ENCODE data around the gene ZBTB5.
A peak's percentile ranks its signal among the peaks of the same experiment; 100 is the strongest.

Gene ZBTB5

GRCh38 chr9:37395229-37395628 lies 70.0 kb downstream of the ZBTB5 start:
- H3K27me3 ChIP-seq (ENCODE audit: insufficient read depth, low read length, poor library complexity, severe bottlenecking) = no peaks in the 10 kb centered on the region
- H3F3A ChIP-seq (ENCODE audit: low read depth) = no peaks in the 10 kb centered on the region
- H3K9me3 ChIP-seq (ENCODE audit: insufficient read depth, low read depth, low read length) = no peaks in the 10 kb centered on the region
- H2AFZ ChIP-seq (ENCODE audit: low read length) = no peak overlapping the region
- H3K79me2 ChIP-seq (ENCODE audit: insufficient read depth, low read length) = no peaks in the 10 kb centered on the region
- no peaks in the 10 kb centered on the region for H4K20me1 ChIP-seq (ENCODE audit: insufficient read depth, low read length, poor library complexity, severe bottlenecking)
- no peak overlapping the region for H3K9ac ChIP-seq (ENCODE audit: low read depth, low read length, poor library complexity, severe bottlenecking)
- H3K4me2 ChIP-seq (ENCODE audit: low read depth, low read length, poor library complexity, severe bottlenecking) = no peak overlapping the region
- no peaks in the 10 kb centered on the region for H3K4me1 ChIP-seq (ENCODE audit: insufficient read depth, low read length, poor library complexity, severe bottlenecking)
- TF ChIP-seq EZH2phosphoT487 (IDR thresholded peaks at IDR 0.05; ENCODE audit: borderline replicate concordance) (no peak), CTCF (conservative IDR thresholded peaks at IDR 0.05; ENCODE audit: low read length) (no peak)
- no peaks in the 10 kb centered on the region for H3K36me3 ChIP-seq (ENCODE audit: insufficient read depth, low read length)
- no peaks in the 10 kb centered on the region for H3K9me2 ChIP-seq (replicated peaks; ENCODE audit: low read depth, low read length)
- no peak overlapping the region for H3K4me3 ChIP-seq (ENCODE audit: low read length, poor library complexity, severe bottlenecking)

DNA sequence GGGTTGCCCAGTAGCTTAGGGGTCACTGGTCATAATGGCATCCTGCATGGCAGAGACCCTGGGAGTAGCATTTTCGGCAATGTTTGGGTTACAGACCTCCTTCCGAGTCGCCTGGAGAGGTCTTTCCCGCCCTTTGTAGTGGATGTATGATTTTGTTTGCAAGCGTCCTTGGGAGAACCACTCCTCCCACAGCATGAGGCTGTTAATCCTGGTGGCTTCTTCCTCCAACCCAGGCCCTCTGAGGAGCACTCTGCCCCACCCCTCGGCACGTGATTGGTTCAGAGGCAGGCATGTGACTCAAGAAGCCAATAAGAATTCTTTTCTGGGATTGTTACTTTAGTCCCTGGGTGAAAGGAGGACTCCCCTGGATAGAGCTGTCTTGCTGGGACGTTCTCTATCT lies 73.0 kb downstream of the ZBTB5 start:
- H3K4me3 ChIP-seq (ENCODE audit: low read length, poor library complexity, severe bottlenecking) = no peak overlapping the region
- no peak overlapping the region for H3K4me2 ChIP-seq (ENCODE audit: low read depth, low read length, poor library complexity, severe bottlenecking)
- no peak overlapping the region for H3K9ac ChIP-seq (ENCODE audit: low read depth, low read length, poor library complexity, severe bottlenecking)
- no peaks in the 10 kb centered on the region for H4K20me1 ChIP-seq (ENCODE audit: insufficient read depth, low read length, poor library complexity, severe bottlenecking)
- no peaks in the 10 kb centered on the region for H3K27me3 ChIP-seq (ENCODE audit: insufficient read depth, low read length, poor library complexity, severe bottlenecking)
- no peaks in the 10 kb centered on the region for H3F3A ChIP-seq (ENCODE audit: low read depth)
- H3K9me2 ChIP-seq (replicated peaks; ENCODE audit: low read depth, low read length) = no peaks in the 10 kb centered on the region
- H3K9me3 ChIP-seq (ENCODE audit: insufficient read depth, low read depth, low read length) = no peaks in the 10 kb centered on the region
- no peaks in the 10 kb centered on the region for H3K79me2 ChIP-seq (ENCODE audit: insufficient read depth, low read length)
- no peaks in the 10 kb centered on the region for H3K36me3 ChIP-seq (ENCODE audit: insufficient read depth, low read length)
- no peak overlapping the region for H2AFZ ChIP-seq (ENCODE audit: low read length)
- no peaks in the 10 kb centered on the region for H3K4me1 ChIP-seq (ENCODE audit: insufficient read depth, low read length, poor library complexity, severe bottlenecking)
- TF ChIP-seq EZH2phosphoT487 (IDR thresholded peaks at IDR 0.05; ENCODE audit: borderline replicate concordance) = no peak
- no peak for TF ChIP-seq CTCF (conservative IDR thresholded peaks at IDR 0.05; ENCODE audit: low read length)

GRCh38 chr9:37390759-37391158 lies 74.5 kb downstream of the ZBTB5 start:
- Histone ChIP-seq H3K4me3 (ENCODE audit: low read length, poor library complexity, severe bottlenecking) (no peak overlapping the region), H3K4me1 (ENCODE audit: insufficient read depth, low read length, poor library complexity, severe bottlenecking) (no peaks in the 10 kb centered on the region), H3K79me2 (ENCODE audit: insufficient read depth, low read length) (no peaks in the 10 kb centered on the region), H4K20me1 (ENCODE audit: insufficient read depth, low read length, poor library complexity, severe bottlenecking) (no peaks in the 10 kb centered on the region), H2AFZ (ENCODE audit: low read length) (no peak overlapping the region), H3F3A (ENCODE audit: low read depth) (no peaks in the 10 kb centered on the region), H3K36me3 (ENCODE audit: insufficient read depth, low read length) (no peaks in the 10 kb centered on the region), H3K9ac (ENCODE audit: low read depth, low read length, poor library complexity, severe bottlenecking) (no peak overlapping the region), H3K9me3 (ENCODE audit: insufficient read depth, low read depth, low read length) (no peaks in the 10 kb centered on the region), H3K27me3 (ENCODE audit: insufficient read depth, low read length, poor library complexity, severe bottlenecking) (no peaks in the 10 kb centered on the region), H3K9me2 (replicated peaks; ENCODE audit: low read depth, low read length) (no peaks in the 10 kb centered on the region), H3K4me2 (ENCODE audit: low read depth, low read length, poor library complexity, severe bottlenecking) (no peak overlapping the region)
- TF ChIP-seq EZH2phosphoT487 (IDR thresholded peaks at IDR 0.05; ENCODE audit: borderline replicate concordance) = no peak
- TF ChIP-seq CTCF (conservative IDR thresholded peaks at IDR 0.05; ENCODE audit: low read length) = peak; percentile 59
